ENCODE results near the gene TRIM13. TPM values are rescaled to one million over a fixed set of nuclear protein-coding genes. Genes with fewer than 3 reads are reported as not detected.

The TRIM13 gene
- total and polyA plus RNA-seq, 5 donors, result 14.0 to 25.4 (median 19.9) TPM

DNA sequence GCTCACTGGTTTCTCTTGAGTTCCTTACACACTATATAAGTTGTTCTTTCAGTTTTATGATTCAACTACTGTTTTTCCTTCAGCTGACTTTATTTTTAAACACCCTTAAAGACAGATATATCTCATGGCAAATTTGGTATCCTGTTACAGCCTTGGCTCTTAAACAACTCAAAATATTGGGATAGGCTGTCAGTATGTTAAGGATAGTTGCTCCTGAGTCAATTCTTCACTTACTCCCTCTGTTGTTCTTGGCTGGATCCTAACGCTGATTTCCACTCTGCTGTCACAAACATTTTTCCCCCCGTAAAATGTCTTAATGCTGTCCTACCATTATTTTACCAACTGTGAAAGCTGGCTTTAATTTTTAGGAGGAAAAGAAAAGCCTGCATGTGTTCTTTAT is 19.6 kb downstream of the TRIM13 start:
- intact Hi-C loops (cut with DNase I), result no loop called here
- WGBS, result 39% methylated on average over 2 of the region's 2 CpGs
- no peaks in the 10 kb centered on the region for H3K27me3 ChIP-seq (ENCODE audit: control insufficient read depth, insufficient read depth)
- no peaks in the 10 kb centered on the region for H3K9me3 ChIP-seq (ENCODE audit: control insufficient read depth, low read length)
- DNase-seq (no peak), ATAC-seq (peak in 1 of 2 donors; percentile 73)
- H3K4me3 ChIP-seq (ENCODE audit: low read length), result no peak overlapping the region
- peaks cover 1% of the 10 kb centered on the region for H3K4me1 ChIP-seq (ENCODE audit: control insufficient read depth, insufficient read depth, low read length)
- H3K27ac ChIP-seq (ENCODE audit: low read length), result no peak overlapping the region

- Histone ChIP-seq H3K9me3 (ENCODE audit: control insufficient read depth, low read length) (no peaks in the 10 kb centered on the region), H3K4me3 (ENCODE audit: low read length) (no peak overlapping the region), H3K4me1 (ENCODE audit: control insufficient read depth, insufficient read depth, low read length) (no peaks in the 10 kb centered on the region), H3K27me3 (ENCODE audit: control insufficient read depth, insufficient read depth) (no peaks in the 10 kb centered on the region), H3K27ac (ENCODE audit: low read length) (no peak overlapping the region)
- intact Hi-C loops (cut with DNase I), result no loop called here
- no peak for DNase-seq
- peak; percentile 39 to 49 for ATAC-seq
Observed at GRCh38 chr13:50017819-50018218, 21.0 kb downstream of the TRIM13 start.

DNA sequence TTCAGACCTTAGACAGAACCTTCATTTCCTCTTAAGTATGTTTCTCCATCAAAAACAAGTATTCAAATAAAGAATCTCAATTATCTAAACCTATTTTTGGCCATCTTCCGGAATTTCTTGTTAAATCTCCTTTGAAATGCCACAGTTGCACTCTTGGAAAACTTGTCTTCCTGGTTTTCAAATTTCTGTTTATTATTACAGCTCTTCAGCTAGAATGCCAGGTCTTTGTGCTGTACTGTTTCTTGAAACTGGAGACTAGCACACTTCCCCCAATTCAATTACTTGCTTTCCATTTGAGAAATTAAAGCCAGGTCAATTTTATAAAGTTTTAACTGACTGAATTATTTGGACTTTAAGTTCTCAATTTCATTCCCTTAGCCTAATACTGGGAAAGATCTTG is 28.6 kb downstream of the TRIM13 start:
- Histone ChIP-seq H3K4me3 (ENCODE audit: low read length) (no peak overlapping the region), H3K27ac (ENCODE audit: low read length) (no peak overlapping the region), H3K9me3 (ENCODE audit: control insufficient read depth, low read length) (no peaks in the 10 kb centered on the region), H3K4me1 (ENCODE audit: control insufficient read depth, insufficient read depth, low read length) (no peaks in the 10 kb centered on the region), H3K27me3 (ENCODE audit: control insufficient read depth, insufficient read depth) (no peaks in the 10 kb centered on the region)
- intact Hi-C loops (cut with DNase I), result no loop called here
- DNase-seq (no peak), ATAC-seq (no peak)
- 46% methylated on average over 1 of the region's 1 CpG for WGBS

DNA sequence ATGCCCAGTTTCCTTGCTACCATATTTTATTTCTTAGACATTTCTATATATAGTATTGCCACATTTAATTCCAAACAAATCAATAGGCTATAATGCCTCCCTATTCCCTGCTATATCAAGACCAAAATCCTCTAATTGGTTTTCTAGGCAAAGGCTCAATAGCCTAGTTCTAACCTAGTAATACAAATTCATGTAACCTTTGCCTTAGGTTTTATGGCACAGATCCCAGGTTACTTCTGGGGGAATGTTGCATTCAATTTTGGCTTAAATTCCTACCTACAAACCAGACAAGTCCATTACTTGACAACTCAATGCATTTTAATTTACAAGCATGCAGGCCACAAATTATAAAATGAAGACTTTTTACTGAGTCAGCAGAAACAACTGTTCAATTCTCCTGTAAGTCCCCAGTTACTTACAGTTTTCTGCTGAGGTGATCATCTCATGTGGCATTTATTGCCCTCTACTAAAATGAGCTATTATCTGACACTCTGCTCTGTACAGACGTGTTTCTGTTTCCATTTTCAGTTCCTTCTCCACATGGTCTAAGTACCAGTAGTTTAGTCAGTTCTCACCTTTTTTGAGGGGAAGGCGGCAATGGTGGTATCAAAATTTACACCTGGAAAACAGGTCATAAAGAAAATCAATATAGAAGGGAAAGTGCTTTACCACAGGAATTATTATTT is 30.1 kb downstream of the TRIM13 start:
- DNase-seq (no peak), ATAC-seq (no peak)
- no peaks in the 10 kb centered on the region for H3K27me3 ChIP-seq (ENCODE audit: control insufficient read depth, insufficient read depth)
- intact Hi-C loops (cut with DNase I), result no loop called here
- H3K9me3 ChIP-seq (ENCODE audit: control insufficient read depth, low read length), result no peaks in the 10 kb centered on the region
- H3K4me3 ChIP-seq (ENCODE audit: low read length), result no peak overlapping the region
- no peaks in the 10 kb centered on the region for H3K4me1 ChIP-seq (ENCODE audit: control insufficient read depth, insufficient read depth, low read length)
- 75% methylated on average over 2 of the region's 2 CpGs for whole genome bisulfite sequencing
- H3K27ac ChIP-seq (ENCODE audit: low read length), result no peak overlapping the region

DNA sequence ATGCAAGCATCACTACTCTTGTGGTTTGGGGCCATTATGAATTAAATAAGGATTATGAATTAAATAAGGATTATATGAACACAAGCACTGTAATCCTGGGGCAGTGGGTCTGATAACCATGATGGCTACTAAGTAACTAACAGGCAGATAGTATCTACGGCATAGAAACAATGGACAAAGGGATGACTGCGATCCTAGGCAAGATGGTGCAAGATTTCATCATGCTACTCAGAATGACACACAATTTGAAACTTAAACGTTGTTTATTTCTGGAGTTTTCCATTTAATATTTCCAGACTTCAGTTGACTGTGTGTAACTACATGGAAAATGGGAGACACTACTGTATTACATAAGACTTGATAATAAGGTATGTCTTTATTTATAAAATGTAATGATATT is 33.5 kb downstream of the TRIM13 start:
- no peaks in the 10 kb centered on the region for H3K4me1 ChIP-seq (ENCODE audit: control insufficient read depth, insufficient read depth, low read length)
- 93% methylated on average over 3 of the region's 3 CpGs for WGBS
- no peaks in the 10 kb centered on the region for H3K9me3 ChIP-seq (ENCODE audit: control insufficient read depth, low read length)
- H3K27ac ChIP-seq (ENCODE audit: low read length), result no peak overlapping the region
- H3K4me3 ChIP-seq (ENCODE audit: low read length), result no peak overlapping the region
- intact Hi-C loops (cut with DNase I), result no loop called here
- ATAC-seq (no peak), DNase-seq (no peak)
- H3K27me3 ChIP-seq (ENCODE audit: control insufficient read depth, insufficient read depth), result no peaks in the 10 kb centered on the region

DNA sequence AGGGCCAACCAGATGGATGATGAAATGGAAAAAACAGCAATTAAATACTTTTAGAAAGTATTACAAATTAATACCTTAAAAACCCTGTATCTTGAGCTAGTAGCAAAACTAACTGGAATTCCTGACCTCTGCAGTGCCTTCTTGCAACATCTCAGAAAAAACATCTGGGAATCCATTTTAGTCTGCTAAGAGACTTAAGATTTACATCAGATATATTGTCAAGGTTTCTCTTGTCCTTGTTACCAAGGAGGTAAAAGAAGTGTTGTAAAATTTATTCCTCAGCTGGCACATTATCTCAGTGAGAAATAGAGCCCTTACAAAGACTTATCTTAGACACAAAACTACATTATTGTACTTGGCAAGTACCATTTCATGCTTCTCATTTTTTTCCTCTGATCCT is 36.9 kb downstream of the TRIM13 start:
- H3K4me1 ChIP-seq (ENCODE audit: control insufficient read depth, insufficient read depth, low read length), result no peaks in the 10 kb centered on the region
- no peak overlapping the region for H3K4me3 ChIP-seq (ENCODE audit: low read length)
- H3K27me3 ChIP-seq (ENCODE audit: control insufficient read depth, insufficient read depth), result no peaks in the 10 kb centered on the region
- ATAC-seq, result no peak
- no peaks in the 10 kb centered on the region for H3K9me3 ChIP-seq (ENCODE audit: control insufficient read depth, low read length)
- no peak overlapping the region for H3K27ac ChIP-seq (ENCODE audit: low read length)
- intact Hi-C loops (cut with DNase I), result no loop called here
- DNase-seq, result no peak

GRCh38 chr13:50037788-50038187 is 40.9 kb downstream of the TRIM13 start:
- Histone ChIP-seq H3K9me3 (ENCODE audit: control insufficient read depth, low read length) (no peaks in the 10 kb centered on the region), H3K27me3 (ENCODE audit: control insufficient read depth, insufficient read depth) (no peaks in the 10 kb centered on the region), H3K4me3 (ENCODE audit: low read length) (no peak overlapping the region), H3K4me1 (ENCODE audit: control insufficient read depth, insufficient read depth, low read length) (peaks cover 2% of the 10 kb centered on the region), H3K27ac (ENCODE audit: low read length) (no peak overlapping the region)
- ATAC-seq (no peak), DNase-seq (no peak)
- intact Hi-C loops (cut with DNase I), result no loop called here

- 96% methylated on average over 6 of the region's 6 CpGs for WGBS
- ATAC-seq, result no peak
- H3K4me1 ChIP-seq (ENCODE audit: control insufficient read depth, insufficient read depth, low read length), result peaks cover 2% of the 10 kb centered on the region
- no peak overlapping the region for H3K4me3 ChIP-seq (ENCODE audit: low read length)
- H3K27me3 ChIP-seq (ENCODE audit: control insufficient read depth, insufficient read depth), result no peaks in the 10 kb centered on the region
- H3K27ac ChIP-seq (ENCODE audit: low read length), result no peak overlapping the region
- intact Hi-C loops (cut with DNase I), result no loop called here
- no peaks in the 10 kb centered on the region for H3K9me3 ChIP-seq (ENCODE audit: control insufficient read depth, low read length)
- DNase-seq, result no peak
Observed at GRCh38 chr13:50038266-50038665, 41.4 kb downstream of the TRIM13 start.

DNA sequence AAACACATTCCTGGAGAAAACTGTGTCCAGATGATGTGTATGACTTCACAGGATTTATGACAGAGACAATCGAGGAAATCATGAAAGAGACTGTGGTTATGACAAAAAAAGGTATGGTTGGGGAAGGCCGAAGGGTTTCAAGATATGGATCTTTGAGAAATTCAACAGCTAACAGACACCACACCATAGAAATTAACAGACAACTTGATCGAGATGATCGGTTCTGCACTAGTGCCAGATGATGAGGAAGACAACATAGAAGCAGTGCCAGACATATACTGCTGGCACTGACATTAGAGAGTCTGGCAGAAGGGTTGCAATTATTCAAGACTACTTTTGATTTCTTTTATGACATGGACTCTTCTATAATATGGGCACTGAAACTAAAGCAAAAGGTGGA is 55.6 kb downstream of the TRIM13 start:
- Histone ChIP-seq H3K27me3 (ENCODE audit: control insufficient read depth, insufficient read depth) (no peaks in the 10 kb centered on the region), H3K27ac (ENCODE audit: low read length) (no peak overlapping the region), H3K9me3 (ENCODE audit: control insufficient read depth, low read length) (no peaks in the 10 kb centered on the region), H3K4me1 (ENCODE audit: control insufficient read depth, insufficient read depth, low read length) (no peaks in the 10 kb centered on the region), H3K4me3 (ENCODE audit: low read length) (no peak overlapping the region)
- ATAC-seq (no peak), DNase-seq (no peak)
- 96% methylated on average over 4 of the region's 4 CpGs for WGBS
- intact Hi-C loops (cut with DNase I), result no loop called here

- ATAC-seq, result no peak
- 92% methylated on average over 1 of the region's 1 CpG for WGBS
- H3K27ac ChIP-seq (ENCODE audit: low read length), result no peak overlapping the region
- intact Hi-C loops (cut with DNase I), result no loop called here
- H3K4me3 ChIP-seq (ENCODE audit: low read length), result no peak overlapping the region
- H3K9me3 ChIP-seq (ENCODE audit: control insufficient read depth, low read length), result no peaks in the 10 kb centered on the region
- no peaks in the 10 kb centered on the region for H3K27me3 ChIP-seq (ENCODE audit: control insufficient read depth, insufficient read depth)
- no peak for DNase-seq
- H3K4me1 ChIP-seq (ENCODE audit: control insufficient read depth, insufficient read depth, low read length), result no peaks in the 10 kb centered on the region
Observed at GRCh38 chr13:50053844-50054243, 57.0 kb downstream of the TRIM13 start.

DNA sequence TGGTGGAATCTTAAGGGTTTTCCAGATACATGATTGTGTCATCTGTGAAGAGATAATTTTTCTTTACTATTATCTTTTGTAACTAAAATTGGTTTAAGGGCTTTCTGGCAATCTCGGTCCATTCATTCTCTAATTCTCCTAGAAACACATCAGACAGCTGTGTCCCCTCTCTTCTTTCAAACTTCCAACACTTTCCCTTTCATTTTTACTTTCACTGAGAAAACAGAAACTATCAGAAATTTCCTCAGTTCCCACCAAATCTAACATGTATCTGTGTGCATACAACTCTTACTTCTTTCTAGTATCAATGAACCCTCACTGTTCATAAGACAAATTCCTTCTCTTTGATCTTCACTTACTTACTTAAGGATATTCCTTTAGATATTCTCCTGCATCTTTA is 58.6 kb downstream of the TRIM13 start:
- DNase-seq, result no peak
- WGBS, result 68% methylated on average over 1 of the region's 1 CpG
- intact Hi-C loops (cut with DNase I), result no loop called here

GRCh38 chr13:50060718-50061117 is 63.9 kb downstream of the TRIM13 start:
- no peak for DNase-seq
- Histone ChIP-seq H3K4me1 (ENCODE audit: control insufficient read depth, insufficient read depth, low read length) (no peaks in the 10 kb centered on the region), H3K27ac (ENCODE audit: low read length) (no peak overlapping the region), H3K27me3 (ENCODE audit: control insufficient read depth, insufficient read depth) (no peaks in the 10 kb centered on the region), H3K4me3 (ENCODE audit: low read length) (no peak overlapping the region), H3K9me3 (ENCODE audit: control insufficient read depth, low read length) (no peaks in the 10 kb centered on the region)
- no peak for ATAC-seq
- intact Hi-C loops (cut with DNase I), result loop anchor here in 1 of 4 donors (10.0 kb wide), 1 partner anchor 56 kb away; no protein-coding TSS in a partner anchor
- 97% methylated on average over 1 of the region's 1 CpG for WGBS

More for the DNA sequence above, 58.6 kb downstream of the TRIM13 start:
- Histone ChIP-seq H3K27ac (ENCODE audit: low read length) (no peak overlapping the region), H3K9me3 (ENCODE audit: control insufficient read depth, low read length) (no peaks in the 10 kb centered on the region), H3K27me3 (ENCODE audit: control insufficient read depth, insufficient read depth) (no peaks in the 10 kb centered on the region), H3K4me3 (ENCODE audit: low read length) (no peak overlapping the region), H3K4me1 (ENCODE audit: control insufficient read depth, insufficient read depth, low read length) (no peaks in the 10 kb centered on the region)
- no peak for ATAC-seq
